Measurements from ENCODE around the gene PRSS2. TPM values are rescaled to one million over a fixed set of nuclear protein-coding genes. Genes with fewer than 3 reads are reported as not detected.

PRSS2 gene
- total RNA-seq, 4 donors from 2014 or later: 29.7 to 243 (median 208) TPM

- H3K27me3 ChIP-seq: no peaks in the 10 kb centered on the region
- no peak for TF ChIP-seq POLR2A (IDR thresholded peaks at IDR 0.05)
- TF ChIP-seq CTCF (IDR thresholded peaks at IDR 0.05): no peak
- H3K36me3 ChIP-seq: no peaks in the 10 kb centered on the region
- no peak overlapping the region for H3K4me3 ChIP-seq
- DNase-seq: peak in 1 of 3 donors; percentile 46
- H3K4me1 ChIP-seq: peaks cover 0 to 51% (median 7%) of the 10 kb centered on the region in 4 donors
- peak overlapping the region; percentile 59 to 96 (median 82) for H3K27ac ChIP-seq
- no peaks in the 10 kb centered on the region for H3K9me3 ChIP-seq
Measured at GRCh38 chr7:142808461-142808801, 37.7 kb downstream of the PRSS2 start.

- DNase-seq: peak in 2 of 3 donors; percentile 96 to 97
- Histone ChIP-seq H3K27ac (peak overlapping the region; percentile 59 to 96 (median 85)), H3K9me3 (no peaks in the 10 kb centered on the region), H3K27me3 (no peaks in the 10 kb centered on the region), H3K36me3 (no peaks in the 10 kb centered on the region), H3K4me1 (peaks cover 0 to 46% (median 6%) of the 10 kb centered on the region in 4 donors), H3K4me3 (no peak overlapping the region)
- TF ChIP-seq POLR2A (IDR thresholded peaks at IDR 0.05) (peak in 1 of 2 donors; percentile 43), CTCF (IDR thresholded peaks at IDR 0.05) (no peak)
Measured at GRCh38 chr7:142808802-142809583, 38.2 kb downstream of the PRSS2 start.

GRCh38 chr7:142809671-142810070, 38.9 kb downstream of the PRSS2 start:
- no peak overlapping the region for H3K4me3 ChIP-seq
- DNase-seq: no peak
- H3K27me3 ChIP-seq: no peaks in the 10 kb centered on the region
- peak overlapping the region; percentile 56 to 96 (median 78) for H3K27ac ChIP-seq
- H3K4me1 ChIP-seq: peaks cover 0 to 39% (median 3%) of the 10 kb centered on the region in 4 donors
- no peaks in the 10 kb centered on the region for H3K9me3 ChIP-seq
- no peaks in the 10 kb centered on the region for H3K36me3 ChIP-seq
- TF ChIP-seq CTCF (IDR thresholded peaks at IDR 0.05): no peak
- no peak for TF ChIP-seq POLR2A (IDR thresholded peaks at IDR 0.05)

- no peak overlapping the region for H3K4me3 ChIP-seq
- H3K27ac ChIP-seq: peak overlapping the region in 3 of 4 donors; percentile 46 to 96 (median 76)
- peaks cover 0 to 39% (median 2%) of the 10 kb centered on the region in 4 donors for H3K4me1 ChIP-seq
- H3K9me3 ChIP-seq: no peaks in the 10 kb centered on the region
- H3K27me3 ChIP-seq: no peaks in the 10 kb centered on the region
- TF ChIP-seq POLR2A (IDR thresholded peaks at IDR 0.05) (no peak), CTCF (IDR thresholded peaks at IDR 0.05) (peak; percentile 39 to 68 (median 60))
- no peaks in the 10 kb centered on the region for H3K36me3 ChIP-seq
- no peak for DNase-seq
Measured at GRCh38 chr7:142811154-142811737, 40.5 kb downstream of the PRSS2 start.

GRCh38 chr7:142812437-142813215, 41.9 kb downstream of the PRSS2 start:
- peak overlapping the region in 2 of 4 donors; percentile 28 to 96 for H3K27ac ChIP-seq
- H3K4me1 ChIP-seq: peaks cover 0 to 26% (median 2%) of the 10 kb centered on the region in 4 donors
- no peaks in the 10 kb centered on the region for H3K27me3 ChIP-seq
- H3K36me3 ChIP-seq: no peaks in the 10 kb centered on the region
- peak in 1 of 3 donors; percentile 68 for DNase-seq
- H3K9me3 ChIP-seq: no peaks in the 10 kb centered on the region
- peak overlapping the region in 1 of 4 donors; percentile 15 for H3K4me3 ChIP-seq
- TF ChIP-seq POLR2A (IDR thresholded peaks at IDR 0.05) (no peak), CTCF (IDR thresholded peaks at IDR 0.05) (no peak)
